Measurements from ENCODE around the gene SH3BP5. TPM values are rescaled to one million over a fixed set of nuclear protein-coding genes. Genes with fewer than 3 reads are reported as not detected.

The SH3BP5 gene
- total RNA-seq, 2 donors from 2014 or later: 13.7 to 21.8 TPM

DNA sequence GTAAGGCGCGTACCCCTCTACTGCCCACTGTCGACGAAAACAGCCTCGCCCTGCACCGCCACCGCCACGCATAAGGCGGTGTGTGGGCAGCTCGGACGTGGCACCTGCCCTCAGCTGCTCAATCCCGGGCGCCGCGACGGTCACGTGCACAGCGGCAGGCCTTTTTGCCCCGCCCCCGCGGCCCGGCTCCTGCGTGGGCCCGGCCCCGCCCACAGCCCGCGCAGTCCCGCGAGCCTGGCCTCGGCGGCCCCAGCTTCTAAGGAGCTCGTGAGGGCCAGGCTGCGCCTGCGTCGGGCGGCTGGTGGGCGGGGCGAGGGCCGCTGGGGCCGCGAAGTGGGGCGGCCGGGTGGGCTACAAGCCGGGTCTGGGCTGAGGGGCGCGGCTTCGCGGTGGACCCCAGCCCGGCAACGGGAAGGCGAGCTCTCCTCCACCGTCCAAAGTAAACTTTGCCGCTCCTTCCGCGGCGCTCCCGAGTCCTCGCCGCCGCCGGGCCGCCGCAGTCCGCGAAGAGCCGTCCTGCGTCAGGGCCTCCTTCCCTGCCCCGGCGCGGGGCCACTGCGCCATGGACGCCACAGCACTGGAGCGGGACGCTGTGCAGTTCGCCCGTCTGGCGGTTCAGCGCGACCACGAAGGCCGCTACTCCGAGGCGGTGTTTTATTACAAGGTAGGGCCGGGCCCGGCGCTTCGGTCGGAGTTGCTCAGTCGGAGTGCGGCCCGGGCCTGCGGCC lies 126.3 kb downstream of the SH3BP5 start, which contains the start of gene CAPN7:
CAPN7 (plus strand) TSS at position 313 of the 728 bp plus-strand sequence; CDS start at position 563, 250 bp downstream.
- Histone ChIP-seq H3K27ac (peak within 1 kb of the TSS; percentile 89 to 99 (median 95)), H3K4me3 (peak within 1 kb of the TSS; percentile 74 to 82), H3K4me1 (peaks cover 26% of the 10 kb centered on the region), H3K27me3 (no peaks in the 10 kb centered on the region), H3K9me3 (no peaks in the 10 kb centered on the region), H3K36me3 (replicated peaks in 1 of 2; ENCODE audit: insufficient read depth in 1 of 2, low read depth in 2 of 2) (peaks cover 0 to 2% of the 10 kb centered on the region in 2 donors)
- 0 to 1% methylated on average over 10 to 86 of the region's 92 CpGs for WGBS, 2 donors
- ATAC-seq (peak; percentile 95), DNase-seq (peak; percentile 96 to 99 (median 97))
- peak in 6 of 7 experiments; percentile 11 to 69 (median 64) for TF ChIP-seq CTCF (IDR thresholded peaks at IDR 0.05)
- peak; percentile 91 to 93 (median 92) for TF ChIP-seq POLR2A (IDR thresholded peaks at IDR 0.05)
- intact Hi-C loops (cut with DNase I): no loop called here

GRCh38 chr3:15205482-15205933 lies 126.9 kb downstream of the SH3BP5 start:
- Histone ChIP-seq H3K36me3 (replicated peaks in 1 of 2; ENCODE audit: insufficient read depth in 1 of 2, low read depth in 2 of 2) (no peaks in the 10 kb centered on the region), H3K4me3 (peak overlapping the region in 1 of 2 donors; percentile 82), H3K27me3 (no peaks in the 10 kb centered on the region), H3K9me3 (no peaks in the 10 kb centered on the region), H3K4me1 (peaks cover 26% of the 10 kb centered on the region), H3K27ac (peak overlapping the region; percentile 89 to 99 (median 95))
- TF ChIP-seq CTCF (IDR thresholded peaks at IDR 0.05): no peak
- no peak for TF ChIP-seq POLR2A (IDR thresholded peaks at IDR 0.05)
- 1 to 2% methylated on average over 3 of the region's 3 CpGs for WGBS, 2 donors
- DNase-seq: no peak
- no peak for ATAC-seq
- intact Hi-C loops (cut with DNase I): no loop called here

Small RNAs within 50 kb of the gene (small RNA-seq; reads per million reads assigned to genes)
- not detected for gene HMGN2P7
- not detected for gene RNU6-454P

Other genes starting within 250 kb of the SH3BP5 start
- gene RBSN, start 233.4 kb downstream of the SH3BP5 start, total RNA-seq: 1 to 10 TPM; 9.1 to 9.2 TPM
- 10 to 100 TPM; 38.1 to 40.5 TPM for gene CAPN7, start 126.3 kb downstream of the SH3BP5 start, total RNA-seq
- 10 to 100 TPM in 1 of 2 donors, 1 to 10 TPM in 1; 3.3 to 14.5 TPM for gene METTL6, start 95.0 kb upstream of the SH3BP5 start, total RNA-seq
- gene EAF1, start 95.0 kb upstream of the SH3BP5 start, total RNA-seq: 10 to 100 TPM in 1 of 2 donors, 1 to 10 TPM in 1; 9.1 to 12.9 TPM
- 1 to 10 TPM; 1.8 to 5.3 TPM for gene COLQ, start 189.1 kb upstream of the SH3BP5 start, total RNA-seq